NCI-H2227 treated with DMSO at 0.1 percent for 48 hours (cell line): ENCODE measurements around the gene SNTA1.
"Not testable (repeated sequence)": the region's sequence is repeated elsewhere in the genome, so short reads cannot be mapped to it uniquely, and the experiment has no call there.

Source experiments
- DNase-seq: peaks from one replicate; lab custom pipeline; 2025; lab: John Stamatoyannopoulos, UW

SNTA1 gene

DNA sequence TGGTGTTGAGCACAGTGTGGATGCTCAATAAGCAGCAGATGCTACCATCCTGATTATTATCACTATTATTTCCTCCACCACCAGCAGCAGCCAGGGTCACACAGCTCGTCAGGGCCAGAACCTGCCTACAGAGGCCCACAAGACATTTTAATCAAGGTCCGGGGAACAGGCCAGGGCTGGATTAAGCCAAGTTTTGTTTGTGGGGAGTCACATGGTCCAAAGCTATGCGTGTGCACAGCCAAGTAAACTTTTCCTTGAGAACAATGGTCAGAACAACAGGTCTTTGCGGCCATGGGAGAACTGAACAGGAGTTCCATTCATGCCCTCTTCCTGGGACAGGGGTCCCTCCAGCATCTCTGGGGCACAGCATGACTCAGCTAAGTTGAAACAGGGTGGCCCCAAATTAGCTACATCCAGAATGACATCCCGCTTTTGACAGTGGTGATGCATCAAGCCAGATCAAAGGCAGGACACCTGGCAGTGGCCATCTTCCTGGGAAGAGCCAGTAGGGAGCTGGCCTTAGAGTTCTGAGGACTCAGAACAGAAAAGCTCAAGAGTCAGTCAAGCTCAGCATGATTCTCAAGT lies 11.7 kb downstream of the SNTA1 start:
- no peak for DNase-seq

DNA sequence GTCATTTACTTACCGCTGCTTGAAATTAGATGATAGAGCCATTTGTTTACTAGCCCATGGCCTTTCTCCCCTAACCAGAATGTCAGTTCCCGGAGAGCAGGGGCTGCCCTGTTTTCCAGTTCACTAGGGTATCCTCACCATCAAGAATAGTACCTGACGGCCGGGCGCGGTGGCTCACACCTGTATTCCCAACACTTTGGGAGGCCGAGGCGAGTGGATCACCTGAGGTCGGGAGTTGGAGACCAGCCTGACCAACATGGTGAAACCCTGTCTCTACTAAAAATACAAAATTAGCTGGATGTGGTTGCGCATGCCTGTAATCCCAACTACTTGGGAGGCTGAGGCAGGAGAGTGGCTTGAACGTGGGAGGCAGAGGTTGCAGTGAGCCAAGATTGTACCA lies 19.7 kb downstream of the SNTA1 start:
- DNase-seq = not testable (repeated sequence)

DNA sequence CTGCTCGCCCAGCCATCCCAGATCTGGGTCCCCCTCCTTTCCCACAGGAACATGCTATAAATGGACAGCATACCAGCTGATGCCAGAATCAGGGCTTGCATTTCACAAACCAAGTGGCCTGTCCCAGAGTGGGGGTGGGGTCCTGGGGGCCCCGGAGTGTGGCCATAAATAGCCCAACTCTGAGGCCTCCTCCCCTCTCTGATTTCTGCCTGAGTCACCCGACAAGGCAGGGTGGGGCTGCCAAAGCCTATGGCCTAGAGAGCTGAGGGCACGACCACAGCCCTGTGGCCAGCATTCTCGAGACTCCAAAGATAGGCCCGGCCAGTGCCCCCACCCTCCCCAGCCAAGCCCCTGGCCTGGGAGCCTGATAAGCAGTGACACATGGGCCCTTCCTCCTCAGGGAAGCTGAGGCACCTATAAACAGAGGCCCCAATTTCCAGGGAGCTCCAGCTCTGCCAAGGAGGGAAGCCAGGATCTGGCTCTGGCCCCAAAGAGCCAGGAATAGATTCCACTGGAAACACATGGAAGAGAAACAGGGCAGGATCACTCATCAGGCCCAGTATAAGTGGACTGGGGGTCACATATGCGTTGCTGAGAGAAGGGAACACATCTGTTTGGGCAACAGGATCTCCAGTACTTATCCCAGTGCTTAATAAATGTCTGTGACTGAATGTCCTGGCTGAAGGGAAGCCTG lies 20.3 kb downstream of the SNTA1 start:
- no peak for DNase-seq

DNA sequence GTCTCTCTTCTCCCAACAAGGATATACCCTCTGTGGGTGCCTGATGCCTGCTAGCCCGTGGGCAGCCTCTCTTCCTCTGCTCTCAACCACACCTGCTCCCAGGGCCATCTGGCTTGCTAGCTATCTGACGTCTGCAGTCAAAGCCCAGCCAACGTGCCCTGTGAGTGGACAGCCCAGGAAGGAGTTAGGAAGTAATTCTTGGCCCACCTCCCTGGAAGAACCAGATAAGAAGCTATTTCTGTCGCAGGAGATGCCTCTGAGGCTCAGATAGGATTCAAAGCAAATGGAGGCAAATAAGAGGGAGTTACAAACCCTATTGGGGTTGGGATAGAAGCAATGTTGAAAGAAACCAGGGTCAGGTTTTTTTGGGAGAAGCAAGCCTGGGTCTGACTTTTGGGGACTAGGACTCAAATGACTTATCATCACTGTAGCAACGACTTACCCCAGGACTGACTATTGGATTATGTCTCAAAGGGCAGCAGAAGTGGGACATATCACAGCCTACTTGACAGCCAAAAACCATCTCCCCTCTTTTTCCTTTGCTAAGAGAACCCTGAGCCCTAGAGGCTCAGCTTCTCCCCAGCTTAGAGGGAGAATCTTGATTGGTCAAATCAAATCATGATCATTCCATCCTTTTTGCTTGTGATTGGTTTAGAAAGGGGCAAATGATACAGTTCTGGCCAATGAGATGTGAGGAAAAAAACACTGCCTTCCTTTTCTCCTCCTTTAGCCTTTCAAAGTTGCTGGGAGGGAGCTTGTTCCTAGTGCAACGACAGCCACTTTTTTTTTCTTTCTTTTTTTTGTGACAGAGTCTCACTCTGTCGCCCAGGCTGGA lies 24.2 kb downstream of the SNTA1 start:
- no peak for DNase-seq

DNA sequence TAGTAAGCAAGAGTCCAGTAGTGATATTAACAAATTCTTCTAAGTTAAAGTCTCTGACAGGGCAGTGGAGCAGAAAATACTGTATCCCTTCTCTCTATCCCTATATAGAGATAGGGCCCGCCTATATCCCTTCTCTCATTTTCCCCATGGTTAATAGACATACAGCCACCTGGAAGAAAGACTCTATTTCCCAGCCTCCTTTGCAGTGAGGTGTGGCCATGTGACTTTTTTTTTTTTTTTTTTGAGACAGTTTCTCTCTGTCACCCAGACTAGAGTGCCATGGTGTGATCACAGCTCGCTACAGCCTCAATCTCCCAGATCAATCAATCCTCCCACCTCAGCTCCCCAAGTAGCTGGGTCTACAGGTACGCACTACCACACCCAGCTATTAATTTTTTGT lies 25.5 kb downstream of the SNTA1 start:
- DNase-seq = no peak

DNA sequence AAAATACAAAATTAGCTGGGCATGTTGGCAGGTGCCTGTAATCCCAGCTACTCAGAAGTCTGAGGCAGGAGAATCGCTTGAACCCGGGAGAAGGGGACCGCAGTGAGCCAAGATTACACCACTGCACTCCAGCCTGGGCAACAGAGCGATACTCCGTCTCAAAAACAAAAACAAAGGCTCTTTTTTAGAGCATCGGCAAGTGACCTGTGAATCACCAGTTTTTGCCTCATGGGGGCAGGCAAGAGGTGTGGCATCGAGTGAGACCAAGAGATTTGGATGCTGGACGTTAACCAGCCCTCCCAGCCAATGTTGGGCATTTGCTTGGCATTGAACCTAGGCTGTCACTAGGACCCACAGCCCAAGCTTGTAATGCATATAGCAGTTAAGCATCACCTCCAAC lies 27.6 kb downstream of the SNTA1 start:
- DNase-seq = no peak

DNA sequence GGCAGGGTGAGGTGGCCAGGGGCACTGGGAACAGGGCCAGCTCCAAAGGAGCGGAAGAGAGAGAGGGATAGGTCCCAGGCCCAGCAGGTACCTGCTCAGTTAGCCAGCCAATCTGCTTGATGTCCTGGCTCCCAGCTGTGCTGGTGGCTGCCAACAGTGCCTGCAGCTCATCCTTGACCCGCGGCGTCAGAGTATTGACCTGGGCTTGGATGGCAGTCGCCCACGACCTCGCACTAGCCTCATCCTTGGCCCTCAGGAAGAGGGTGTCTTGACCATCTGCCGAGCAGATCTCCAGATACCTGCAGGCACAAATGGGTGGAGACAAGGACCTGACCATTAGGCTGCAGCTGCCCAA lies 31.1 kb downstream of the SNTA1 start:
- DNase-seq = no peak

DNA sequence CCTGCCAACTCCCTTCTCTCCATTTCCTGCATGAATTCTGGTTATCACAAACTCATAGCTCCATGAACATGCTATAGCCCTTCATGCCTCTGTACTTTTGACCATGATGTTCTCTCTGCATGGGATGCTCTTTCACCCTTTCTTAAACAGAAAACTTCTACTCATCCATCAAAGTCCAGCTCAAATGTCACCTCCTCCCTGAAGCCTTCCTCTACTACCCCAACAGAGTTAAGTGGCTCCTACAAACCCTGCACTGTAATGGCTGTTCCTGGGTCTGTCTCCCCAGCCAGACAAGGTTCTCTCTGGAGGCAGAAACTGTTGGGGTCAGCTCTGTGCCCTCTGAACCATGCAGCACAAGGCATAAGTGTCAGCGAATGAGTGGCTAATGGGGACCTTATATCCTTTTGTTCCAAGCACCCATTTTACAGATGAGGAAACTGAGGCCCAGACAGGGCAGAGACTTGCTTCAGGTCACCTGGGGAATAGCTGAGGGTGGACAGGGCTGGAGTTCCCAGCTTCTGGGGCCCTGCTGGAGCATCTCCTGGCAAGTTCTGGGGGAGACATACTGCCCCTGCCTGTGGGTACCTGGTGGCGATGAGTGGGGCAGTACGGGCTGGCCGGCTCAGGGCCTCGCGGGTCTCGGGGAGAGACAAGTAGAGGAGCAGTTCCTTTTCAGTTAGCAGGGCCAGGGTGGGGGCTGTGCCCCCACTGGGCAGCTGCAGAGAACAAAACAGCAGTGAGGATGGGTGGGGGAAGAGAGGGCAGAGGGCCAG lies 31.7 kb downstream of the SNTA1 start:
- DNase-seq = no peak

DNA sequence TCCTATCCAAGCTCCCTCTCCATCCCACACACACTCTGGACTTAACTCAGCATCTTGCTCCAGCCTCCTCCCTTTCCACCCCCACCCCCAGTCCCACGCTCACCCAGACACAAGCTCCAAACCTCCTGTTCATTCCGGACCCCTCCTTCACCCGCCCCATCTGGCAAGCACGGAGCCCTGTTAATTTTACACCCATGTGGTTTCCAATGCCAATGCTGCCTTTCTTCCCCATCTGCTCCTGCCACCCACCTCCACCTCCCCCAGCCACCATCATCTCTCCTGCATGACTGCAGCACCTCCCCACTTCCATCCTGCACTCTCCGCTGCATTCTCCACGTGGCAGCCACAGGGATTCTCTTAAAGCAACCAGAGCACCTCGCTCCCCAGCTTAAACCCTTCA lies 32.3 kb downstream of the SNTA1 start:
- no peak for DNase-seq

DNA sequence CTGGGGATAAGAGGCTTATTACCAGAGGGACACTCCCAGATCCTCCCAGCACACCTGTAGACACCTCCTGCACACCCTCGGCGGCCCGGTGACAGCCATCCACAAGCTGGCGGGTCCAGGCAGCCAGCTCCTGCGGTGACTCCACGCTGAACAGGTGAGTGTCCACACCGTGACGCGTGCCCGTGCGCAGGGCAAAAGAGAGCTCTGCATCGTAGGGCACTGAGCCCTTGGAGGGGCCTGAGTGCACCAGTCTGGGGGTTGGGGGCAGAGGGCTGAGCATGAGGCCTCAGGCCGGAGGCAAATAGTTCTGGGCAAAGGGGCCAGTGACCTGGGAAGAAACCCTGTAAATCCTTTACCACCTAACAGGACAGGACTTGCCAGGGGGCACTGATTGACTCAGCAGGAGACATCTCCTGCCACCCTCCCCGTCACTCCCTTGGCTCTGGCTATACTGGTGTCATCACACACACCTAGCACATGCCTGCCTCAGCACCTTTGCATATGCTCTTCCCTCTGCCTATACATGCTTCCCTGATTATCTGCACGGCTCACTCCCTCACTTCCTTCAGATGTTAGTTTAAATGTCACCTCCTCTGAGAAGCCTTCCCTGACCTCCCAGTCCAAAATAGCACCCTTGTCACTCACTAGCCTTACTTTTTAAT lies 33.4 kb downstream of the SNTA1 start:
- no peak for DNase-seq

DNA sequence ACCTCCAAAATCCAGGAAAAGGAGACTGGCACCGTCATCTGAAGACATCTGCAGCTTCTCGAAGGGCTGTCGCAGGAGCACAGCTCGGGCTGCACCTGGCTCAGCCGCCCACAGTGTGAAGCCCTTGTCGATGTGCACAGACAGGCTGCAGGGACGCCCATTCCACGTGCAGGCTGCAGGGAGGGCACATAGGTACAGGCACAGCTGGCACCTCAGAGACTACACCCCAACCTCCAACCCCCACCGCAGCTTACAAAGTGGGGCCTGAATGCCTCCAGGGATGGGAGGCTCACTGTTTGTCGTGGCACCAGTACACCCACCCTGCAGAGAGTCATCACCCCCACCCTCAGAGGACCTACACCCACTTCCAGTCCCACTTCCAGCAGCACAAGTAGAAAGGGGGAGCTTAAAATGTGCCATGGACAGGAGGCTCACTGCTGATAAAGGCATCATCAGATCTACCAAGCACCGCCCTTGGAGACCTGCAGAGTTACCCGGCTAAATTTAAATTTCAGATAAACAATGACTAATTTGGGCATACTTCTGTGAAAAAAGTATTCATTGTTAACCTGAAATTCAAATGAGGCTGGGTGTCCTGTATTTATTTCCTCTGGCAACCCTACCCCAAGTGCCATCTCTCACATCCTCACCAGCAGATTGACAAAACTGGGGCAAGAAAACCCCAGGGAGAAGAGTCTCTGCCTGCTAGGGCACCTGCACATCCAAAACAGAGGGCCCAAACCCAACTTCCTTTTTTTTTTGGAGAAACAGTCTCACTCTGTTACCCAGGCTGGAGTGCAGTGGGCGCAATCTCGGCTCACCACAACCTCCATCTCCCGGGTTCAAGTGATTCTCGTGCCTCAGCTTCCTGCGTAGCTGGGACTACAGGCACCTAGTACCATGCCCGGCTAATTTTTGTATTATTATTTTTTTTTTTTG lies 34.6 kb downstream of the SNTA1 start:
- DNase-seq = no peak

DNA sequence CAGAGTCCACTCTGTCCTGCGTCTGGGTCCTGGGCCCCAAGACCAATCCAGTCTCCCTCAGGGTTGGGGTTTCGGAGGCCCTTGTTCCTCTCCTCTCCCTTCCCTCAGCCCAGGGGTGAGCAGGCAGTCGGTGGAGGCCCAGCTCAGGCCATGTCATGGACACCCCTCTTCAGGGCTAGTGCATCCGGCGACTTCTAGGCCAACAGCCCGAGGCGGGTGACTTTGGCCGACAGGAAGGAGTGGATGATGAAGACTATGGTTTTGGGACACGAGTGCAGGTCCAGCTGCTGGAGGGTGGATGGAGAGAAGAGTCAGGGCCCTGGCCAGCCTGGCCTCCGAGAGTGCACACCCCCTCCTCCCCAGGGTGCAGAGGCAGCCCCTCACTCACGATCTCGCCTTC lies 35.2 kb downstream of the SNTA1 start:
- no peak for DNase-seq

DNA sequence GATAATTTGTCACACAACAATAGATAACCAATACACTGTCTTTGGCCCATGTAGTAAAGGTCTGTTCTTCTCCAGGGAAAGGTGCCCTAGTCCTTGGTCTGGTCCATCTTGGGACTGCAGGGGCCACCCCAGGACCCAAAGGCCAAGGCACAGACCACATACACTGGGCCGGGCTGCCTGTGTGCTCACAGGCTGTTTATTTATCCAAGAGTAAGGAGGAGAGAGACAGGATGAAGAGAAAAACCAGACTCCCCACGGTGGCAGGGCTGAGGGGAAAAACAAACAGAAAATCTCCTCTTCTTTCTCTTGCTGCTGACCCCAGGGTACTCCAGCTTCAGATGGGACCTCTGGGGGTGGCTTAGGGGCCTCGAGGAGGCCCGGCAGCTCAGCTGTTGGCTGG lies 35.8 kb downstream of the SNTA1 start:
- DNase-seq = no peak

DNA sequence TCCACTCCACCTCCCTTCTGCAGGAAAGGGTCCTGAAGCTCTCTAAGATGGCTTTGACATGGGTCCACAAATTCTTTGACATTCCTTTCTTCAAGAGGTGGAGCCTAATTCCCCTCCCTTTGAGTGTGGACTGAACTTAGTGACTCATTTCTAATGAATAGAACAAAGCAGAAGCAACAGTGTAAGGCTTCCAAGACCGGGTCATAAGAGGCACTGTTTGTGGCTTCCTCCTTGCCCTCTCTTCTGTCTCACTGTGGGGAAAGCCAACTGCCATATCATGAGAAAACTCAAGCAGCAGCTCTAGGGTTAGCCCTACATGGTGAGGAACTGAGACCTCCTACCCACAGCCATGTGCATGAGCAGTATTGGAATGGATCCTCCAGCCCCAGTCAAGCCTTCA lies 36.3 kb downstream of the SNTA1 start:
- DNase-seq = no peak

DNA sequence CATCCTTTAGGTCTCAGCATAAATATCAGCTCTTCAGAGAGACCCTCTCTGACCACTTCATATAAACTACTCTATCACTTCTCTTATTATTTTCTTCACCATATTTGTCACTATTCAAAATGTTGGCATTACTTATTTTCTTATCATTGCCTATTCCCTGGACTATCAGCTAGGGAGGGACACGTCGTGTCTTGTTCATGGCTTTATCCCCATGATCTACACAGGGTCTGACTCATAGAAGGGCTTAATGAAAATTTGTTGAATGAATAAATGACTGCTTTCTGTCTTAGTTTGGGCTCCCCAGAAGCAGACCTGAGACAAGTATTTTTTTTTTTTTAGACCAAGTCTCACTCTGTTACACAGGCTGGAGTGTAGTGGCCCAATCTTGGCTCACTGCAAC lies 39.3 kb downstream of the SNTA1 start:
- DNase-seq = no peak

DNA sequence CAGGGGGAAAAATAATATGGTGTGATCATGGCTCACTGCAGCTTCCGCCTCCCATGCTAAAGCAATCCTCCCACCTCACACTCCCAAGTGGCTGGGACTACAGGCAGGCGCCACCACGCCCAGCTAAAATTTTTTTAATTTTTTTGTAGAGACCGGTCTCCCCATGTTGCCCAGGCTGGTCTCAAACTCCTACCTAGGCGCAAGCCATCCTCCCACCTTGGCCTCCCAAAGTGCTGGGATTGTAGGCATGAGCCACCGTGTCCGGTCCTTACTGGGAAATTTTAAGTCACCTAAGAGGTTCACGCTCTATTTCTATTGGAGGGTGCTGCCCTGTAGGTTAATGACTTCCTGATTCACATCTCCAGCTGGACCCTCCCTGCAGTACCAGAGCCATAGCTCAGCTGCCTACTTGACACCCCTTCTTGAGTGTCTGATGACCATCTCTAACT lies 41.6 kb downstream of the SNTA1 start:
- no peak for DNase-seq

DNA sequence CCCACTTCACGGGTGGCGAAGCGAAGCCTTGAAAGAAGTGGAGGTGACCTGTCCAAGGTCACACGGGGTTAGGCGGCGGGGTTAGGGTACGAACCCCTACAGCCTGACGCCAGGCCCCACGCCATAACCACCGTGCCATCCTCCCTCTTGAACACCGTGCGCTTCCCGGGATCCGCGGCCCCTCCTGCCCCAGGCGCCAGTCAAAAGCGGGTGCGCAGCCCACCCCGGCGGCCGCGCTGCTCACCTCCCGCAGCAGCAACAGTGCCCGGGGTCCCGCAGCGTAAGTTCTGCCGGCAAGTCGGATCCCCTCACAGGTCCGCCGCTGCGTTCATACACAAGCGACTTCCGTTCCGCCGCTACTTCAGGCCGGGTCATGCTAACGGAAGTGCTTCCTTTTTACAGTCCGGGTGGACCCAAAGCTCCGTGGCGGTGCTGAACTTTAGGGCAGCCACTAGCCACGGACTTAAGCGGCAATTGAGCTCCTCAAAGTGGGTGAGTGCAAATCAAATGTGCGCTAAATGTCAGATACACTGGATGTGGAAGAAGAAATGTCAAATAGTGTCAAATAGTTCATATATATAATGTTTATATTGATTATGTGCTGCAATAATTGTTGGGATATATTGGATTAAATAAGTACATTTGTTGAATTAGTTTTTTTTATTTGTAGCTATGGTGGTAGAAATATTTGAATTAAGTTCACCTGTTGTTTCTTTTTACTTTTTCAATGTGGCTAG lies 42.2 kb downstream of the SNTA1 start, which contains the start of gene CDK5RAP1:
CDK5RAP1 (minus strand) TSS at position 336 of the 737 bp plus-strand sequence. CDS start 4,455 bp downstream, outside the sequence.
- DNase-seq = peak; percentile 80

DNA sequence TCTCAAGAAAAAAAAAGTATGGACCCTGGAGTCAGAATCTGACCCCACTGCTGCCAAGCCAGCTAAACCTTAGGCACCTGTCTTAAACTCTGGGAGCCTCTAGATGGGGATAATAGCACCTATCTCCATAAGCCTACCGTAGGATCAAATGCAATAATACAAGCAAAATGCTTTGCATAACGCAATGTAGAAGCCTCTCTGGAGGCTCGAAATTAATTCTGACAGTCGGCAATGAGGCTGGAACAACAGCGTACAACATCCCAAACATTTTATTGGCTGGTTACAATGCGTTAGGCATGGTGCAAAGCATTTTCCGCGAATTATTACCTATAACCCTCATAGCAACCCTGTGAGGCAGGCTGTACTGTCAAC lies 42.8 kb downstream of the SNTA1 start:
- DNase-seq = no peak

DNA sequence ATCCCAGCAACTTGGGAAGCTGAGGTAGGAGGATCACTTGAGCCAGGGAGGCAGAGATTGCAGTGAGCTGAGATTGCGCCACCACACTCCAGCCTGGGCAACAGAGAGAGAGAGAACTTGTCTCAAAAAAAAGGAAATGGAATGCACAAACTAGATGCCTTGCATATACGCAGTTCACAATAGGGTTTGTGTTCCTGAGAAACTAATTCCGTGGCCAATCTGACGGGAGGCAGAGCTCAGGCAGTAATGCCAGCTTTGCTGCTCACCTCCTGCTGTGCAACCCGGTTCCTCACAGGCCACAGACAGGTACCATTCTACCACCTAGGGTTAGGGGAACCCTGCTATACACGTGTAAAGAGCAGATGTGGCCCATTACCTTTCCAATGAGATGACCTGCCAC lies 43.6 kb downstream of the SNTA1 start:
- DNase-seq = no peak

DNA sequence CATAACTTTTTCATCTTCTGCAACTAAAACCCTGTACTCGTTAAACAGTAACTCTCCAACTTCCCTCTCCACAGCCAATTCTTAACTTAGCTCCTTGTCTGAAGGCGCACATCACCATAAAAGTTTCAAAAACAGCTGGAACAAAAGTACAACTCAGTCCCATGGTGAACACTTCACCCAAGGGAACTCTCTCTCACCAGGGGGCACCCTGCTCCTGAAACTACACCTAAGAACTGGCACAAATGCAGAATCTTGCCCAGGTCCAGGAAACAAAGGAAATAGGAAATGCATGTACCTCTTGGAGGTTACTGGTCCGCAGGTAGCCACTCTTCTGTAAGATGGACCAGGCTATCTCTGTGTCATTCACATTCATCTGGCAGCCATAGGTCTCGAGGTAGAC lies 48.8 kb downstream of the SNTA1 start:
- no peak for DNase-seq
